Activated naive CD8-positive, alpha-beta T cell treated with anti-CD3 and anti-CD28 coated beads, Interleukin-2, amount 50 U/mL, for 24 hours (primary cell): ENCODE results near the gene CDR2L.

Experiments
- ATAC-seq: fragments of 150-1000 bp; cut with Tn5 transposase; one replicate; pipeline ENCODE4 v1.10.0; 2021
- DNase-seq: peaks from one replicate; pipeline ENCODE4 v3.0.0; 2021
- H3K27ac Mint-ChIP-seq: one replicate; pipeline ENCODE4 v1.8.0; 2021; ENCODE audit warnings: mild to moderate bottlenecking, mixed read lengths
- H3K27me3 Mint-ChIP-seq: one replicate; pipeline ENCODE4 v1.8.0; 2021; ENCODE audit warnings: mixed read lengths
- H3K36me3 Mint-ChIP-seq: one replicate; pipeline ENCODE4 v1.8.0; 2021; ENCODE audit warnings: low read depth, mixed read lengths
- H3K4me1 Mint-ChIP-seq: one replicate; pipeline ENCODE4 v1.8.0; 2021; ENCODE audit warnings: mixed read lengths
- H3K4me3 Mint-ChIP-seq: one replicate; pipeline ENCODE4 v1.8.0; 2021; ENCODE audit warnings: mild to moderate bottlenecking, moderate library complexity, mixed read lengths
- H3K9me3 Mint-ChIP-seq: one replicate; pipeline ENCODE4 v1.8.0; 2021; ENCODE audit warnings: mixed read lengths

The CDR2L gene

GRCh38 chr17:75046407-75047289, 59.2 kb downstream of the CDR2L start, which contains the start of the genes ATP5PD and KCTD2:
Gene ATP5PD (minus strand): TSS chr17:75046969. CDS start chr17:75042650, 4,319 bp downstream.
Gene KCTD2 (plus strand): TSS chr17:75047225. CDS start chr17:75047251, 26 bp downstream.
- Mint-ChIP-seq H3K4me3 (peak within 1 kb of the TSS; percentile 94), H3K4me1 (peaks cover 40% of the 10 kb centered on the region), H3K9me3 (no peaks in the 10 kb centered on the region), H3K27me3 (no peaks in the 10 kb centered on the region), H3K36me3 (peaks cover 6% of the 10 kb centered on the region), H3K27ac (peak within 1 kb of the TSS; percentile 92)
- DNase-seq (peak; percentile 94), ATAC-seq (peak; percentile 97)

- Mint-ChIP-seq H3K36me3 (peaks cover 9% of the 10 kb centered on the region), H3K27ac (peak overlapping the region; percentile 84), H3K9me3 (no peaks in the 10 kb centered on the region), H3K4me3 (peak overlapping the region; percentile 89), H3K27me3 (no peaks in the 10 kb centered on the region), H3K4me1 (peaks cover 40% of the 10 kb centered on the region)
- ATAC-seq (no peak), DNase-seq (peak; percentile 49)
Measured at GRCh38 chr17:75047398-75048098, 60.1 kb downstream of the CDR2L start.

- H3K4me1 Mint-ChIP-seq = peaks cover 40% of the 10 kb centered on the region
Measured at GRCh38 chr17:75048249-75048878, 60.9 kb downstream of the CDR2L start.

GRCh38 chr17:75049057-75049456, 61.6 kb downstream of the CDR2L start:
- Mint-ChIP-seq H3K4me1 (peaks cover 40% of the 10 kb centered on the region), H3K36me3 (peaks cover 17% of the 10 kb centered on the region)

More at GRCh38 chr17:75048249-75048878, 60.9 kb downstream of the CDR2L start:
- Mint-ChIP-seq H3K27me3 (no peaks in the 10 kb centered on the region), H3K36me3 (peaks cover 13% of the 10 kb centered on the region), H3K9me3 (no peaks in the 10 kb centered on the region), H3K27ac (peak overlapping the region; percentile 33), H3K4me3 (peak overlapping the region; percentile 89)
- ATAC-seq (no peak), DNase-seq (no peak)

GRCh38 chr17:75049706-75050105, 62.3 kb downstream of the CDR2L start:
- H3K27ac Mint-ChIP-seq = no peak overlapping the region
- H3K4me1 Mint-ChIP-seq = peaks cover 40% of the 10 kb centered on the region
- no peak for ATAC-seq

More at GRCh38 chr17:75049057-75049456, 61.6 kb downstream of the CDR2L start:
- no peaks in the 10 kb centered on the region for H3K9me3 Mint-ChIP-seq
- peak overlapping the region; percentile 33 for H3K27ac Mint-ChIP-seq
- ATAC-seq (no peak), DNase-seq (no peak)
- peak overlapping the region; percentile 89 for H3K4me3 Mint-ChIP-seq
- H3K27me3 Mint-ChIP-seq = no peaks in the 10 kb centered on the region

GRCh38 chr17:75051941-75052340, 64.5 kb downstream of the CDR2L start:
- DNase-seq (no peak), ATAC-seq (no peak)
- Mint-ChIP-seq H3K27me3 (no peaks in the 10 kb centered on the region), H3K9me3 (no peaks in the 10 kb centered on the region), H3K36me3 (peaks cover 29% of the 10 kb centered on the region), H3K4me3 (no peak overlapping the region), H3K27ac (no peak overlapping the region), H3K4me1 (peaks cover 24% of the 10 kb centered on the region)

More at GRCh38 chr17:75049706-75050105, 62.3 kb downstream of the CDR2L start:
- no peaks in the 10 kb centered on the region for H3K27me3 Mint-ChIP-seq
- H3K9me3 Mint-ChIP-seq = no peaks in the 10 kb centered on the region
- H3K36me3 Mint-ChIP-seq = peaks cover 21% of the 10 kb centered on the region
- DNase-seq = no peak
- H3K4me3 Mint-ChIP-seq = no peak overlapping the region
